ENCODE data around the gene TMEM171.

GRCh38 chr5:73100109-73100508 lies 20.3 kb upstream of the TMEM171 start:
- TF ChIP-seq CTCF (IDR thresholded peaks at IDR 0.05; ENCODE audit: poor library complexity) (no peak), EZH2 (IDR thresholded peaks at IDR 0.05; ENCODE audit: borderline replicate concordance) (no peak)

Data from hepatocyte (in vitro differentiated cells).